Nephron (organoid): ENCODE measurements around the gene UBAC2.

Experiments used
- H3K27ac Mint-ChIP-seq, 3 experiments: 2 replicates each; pipeline ENCODE4 v1.8.0; 2020; ENCODE audit warnings: mixed read lengths in 3 of 3, mild to moderate bottlenecking in 2 of 3, moderate library complexity in 1 of 3
- H3K27me3 Mint-ChIP-seq: 2 replicates; pipeline ENCODE4 v1.8.0; 2021; ENCODE audit warnings: low read depth, mild to moderate bottlenecking, moderate library complexity, mixed read lengths
- H3K36me3 Mint-ChIP-seq: 2 replicates; pipeline ENCODE4 v1.8.0; 2020; ENCODE audit warnings: low read depth, mixed read lengths
- H3K4me1 Mint-ChIP-seq: 2 replicates; pipeline ENCODE4 v1.8.0; 2020; ENCODE audit warnings: mixed read lengths
- H3K4me3 Mint-ChIP-seq, 3 experiments: 2 replicates each; pipeline ENCODE4 v1.8.0; 2020; ENCODE audit warnings: mild to moderate bottlenecking in 3 of 3, mixed read lengths in 3 of 3, moderate library complexity in 2 of 3
- H3K9me3 Mint-ChIP-seq: 2 replicates; pipeline ENCODE4 v1.8.0; 2020; ENCODE audit warnings: mixed read lengths
- TF ChIP-seq, protein P1 (sequence below), 3 experiments: fragments of 200-600 bp; sonication (generic); IDR thresholded peaks; one replicate each; pipeline ENCODE4 v1.5.0; 2021; ENCODE audit warnings: antibody characterized with exemption in 3 of 3; ENCODE audit not compliant: unreplicated experiment in 3 of 3

Gene UBAC2

DNA sequence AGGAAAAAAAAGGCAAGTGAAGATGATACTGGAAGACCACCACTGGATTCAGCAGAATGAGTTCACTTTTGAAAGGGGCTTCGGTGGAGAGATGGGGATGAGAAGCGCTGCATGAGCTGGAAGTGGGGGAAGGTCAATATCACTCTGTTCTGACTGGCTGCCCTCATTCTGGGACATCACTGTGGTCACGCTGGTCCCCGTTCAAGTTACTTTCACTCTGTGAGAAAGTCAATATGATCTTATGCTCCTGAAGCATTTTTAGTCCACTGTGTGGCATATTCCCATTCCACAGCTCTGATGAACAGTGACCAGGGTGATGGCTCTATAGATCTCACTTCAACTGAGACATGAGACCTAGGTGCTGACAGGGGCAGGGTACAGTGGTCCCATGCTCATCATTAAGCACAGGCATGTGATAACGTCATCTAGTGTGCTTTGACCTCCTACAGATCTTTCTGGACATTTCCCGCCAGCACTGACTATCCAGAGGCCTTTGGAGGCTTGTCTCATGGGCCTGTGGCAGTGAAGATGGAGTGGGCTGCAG is 146.8 kb downstream of the UBAC2 start:
- no peak overlapping the region for H3K27ac Mint-ChIP-seq
- H3K36me3 Mint-ChIP-seq = peaks cover 66% of the 10 kb centered on the region
- H3K4me1 Mint-ChIP-seq = peaks cover 5% of the 10 kb centered on the region
- no peaks in the 10 kb centered on the region for H3K9me3 Mint-ChIP-seq
- no peak overlapping the region for H3K4me3 Mint-ChIP-seq
- TF ChIP-seq, protein P1, sequence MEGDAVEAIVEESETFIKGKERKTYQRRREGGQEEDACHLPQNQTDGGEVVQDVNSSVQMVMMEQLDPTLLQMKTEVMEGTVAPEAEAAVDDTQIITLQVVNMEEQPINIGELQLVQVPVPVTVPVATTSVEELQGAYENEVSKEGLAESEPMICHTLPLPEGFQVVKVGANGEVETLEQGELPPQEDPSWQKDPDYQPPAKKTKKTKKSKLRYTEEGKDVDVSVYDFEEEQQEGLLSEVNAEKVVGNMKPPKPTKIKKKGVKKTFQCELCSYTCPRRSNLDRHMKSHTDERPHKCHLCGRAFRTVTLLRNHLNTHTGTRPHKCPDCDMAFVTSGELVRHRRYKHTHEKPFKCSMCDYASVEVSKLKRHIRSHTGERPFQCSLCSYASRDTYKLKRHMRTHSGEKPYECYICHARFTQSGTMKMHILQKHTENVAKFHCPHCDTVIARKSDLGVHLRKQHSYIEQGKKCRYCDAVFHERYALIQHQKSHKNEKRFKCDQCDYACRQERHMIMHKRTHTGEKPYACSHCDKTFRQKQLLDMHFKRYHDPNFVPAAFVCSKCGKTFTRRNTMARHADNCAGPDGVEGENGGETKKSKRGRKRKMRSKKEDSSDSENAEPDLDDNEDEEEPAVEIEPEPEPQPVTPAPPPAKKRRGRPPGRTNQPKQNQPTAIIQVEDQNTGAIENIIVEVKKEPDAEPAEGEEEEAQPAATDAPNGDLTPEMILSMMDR (IDR thresholded peaks at IDR 0.05; ENCODE audit: unreplicated experiment in 3 of 3) = no peak
- H3K27me3 Mint-ChIP-seq = no peaks in the 10 kb centered on the region

DNA sequence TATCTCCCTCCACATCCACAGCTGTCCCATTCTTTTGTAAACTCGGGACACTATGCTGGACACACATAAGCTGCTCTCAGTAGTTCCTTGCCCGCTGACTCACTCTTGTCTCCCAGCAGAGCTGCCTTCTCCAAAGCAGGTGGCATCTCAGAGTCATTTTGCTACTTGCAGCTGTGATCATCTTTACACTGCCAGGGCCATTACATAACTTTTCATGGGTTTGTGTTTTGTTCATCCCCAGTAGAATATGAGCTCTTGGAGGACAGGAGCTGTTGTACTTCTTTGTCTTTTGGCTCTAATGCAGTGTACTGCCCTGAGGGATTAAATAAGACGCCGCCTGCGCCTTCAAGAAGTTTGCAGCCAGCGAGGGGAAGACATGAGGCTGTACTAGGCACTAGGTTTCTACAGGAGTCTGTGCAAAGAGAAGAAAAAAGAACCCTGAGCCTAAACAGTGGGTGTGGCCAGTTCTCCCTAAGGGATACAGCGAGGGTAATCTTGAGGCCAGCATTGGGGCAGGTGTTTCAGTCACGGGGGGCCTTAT is 147.3 kb downstream of the UBAC2 start:
- H3K27ac Mint-ChIP-seq = no peak overlapping the region
- H3K9me3 Mint-ChIP-seq = no peaks in the 10 kb centered on the region
- H3K27me3 Mint-ChIP-seq = no peaks in the 10 kb centered on the region
- no peak overlapping the region for H3K4me3 Mint-ChIP-seq
- peaks cover 5% of the 10 kb centered on the region for H3K4me1 Mint-ChIP-seq
- H3K36me3 Mint-ChIP-seq = peaks cover 68% of the 10 kb centered on the region
- TF ChIP-seq, protein P1 (IDR thresholded peaks at IDR 0.05; ENCODE audit: unreplicated experiment in 3 of 3) = no peak

DNA sequence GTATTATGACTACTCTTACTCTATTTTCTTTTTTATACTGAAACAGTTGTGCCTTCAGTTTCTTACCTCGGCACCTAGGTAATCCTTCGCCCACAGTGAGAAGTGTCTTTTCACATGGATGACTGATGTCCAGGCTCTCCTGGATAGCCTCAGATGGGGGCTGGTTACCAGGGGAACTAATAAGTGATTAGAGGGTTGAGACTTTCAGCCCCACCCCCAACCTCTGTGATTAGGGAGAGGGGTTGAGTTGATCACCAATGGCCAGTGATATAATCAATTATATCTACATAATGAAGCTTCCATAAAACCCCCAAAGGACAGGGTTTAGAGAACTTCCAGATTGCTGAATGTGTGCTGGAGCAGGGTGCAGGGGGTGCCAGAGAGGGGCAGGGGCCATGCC is 149.5 kb downstream of the UBAC2 start:
- Mint-ChIP-seq H3K9me3 (no peaks in the 10 kb centered on the region), H3K4me3 (no peak overlapping the region), H3K27ac (no peak overlapping the region), H3K36me3 (peaks cover 70% of the 10 kb centered on the region), H3K27me3 (peaks cover 4% of the 10 kb centered on the region), H3K4me1 (peaks cover 5% of the 10 kb centered on the region)
- TF ChIP-seq, protein P1 (IDR thresholded peaks at IDR 0.05; ENCODE audit: unreplicated experiment in 3 of 3) = no peak

DNA sequence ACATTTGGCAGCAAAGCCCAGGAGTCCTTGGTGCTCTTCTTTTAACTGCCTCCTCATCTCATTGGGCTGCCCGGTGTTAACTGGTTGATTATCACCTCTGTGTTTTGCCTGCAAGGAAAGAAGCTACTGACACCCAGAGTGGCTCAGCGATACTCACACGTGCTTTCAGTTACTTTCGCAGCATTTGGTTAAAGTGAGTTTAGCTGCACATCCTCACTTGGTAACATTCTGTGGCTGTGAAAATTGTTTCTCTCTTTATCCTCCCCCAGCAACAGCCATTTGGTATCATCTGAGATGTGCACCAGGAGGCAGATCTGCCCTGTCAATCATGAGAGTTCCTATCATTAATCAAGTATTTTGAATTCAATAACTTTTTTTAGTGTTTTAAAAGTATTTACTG is 151.1 kb downstream of the UBAC2 start:
- no peaks in the 10 kb centered on the region for H3K9me3 Mint-ChIP-seq
- H3K27me3 Mint-ChIP-seq = peaks cover 4% of the 10 kb centered on the region
- peaks cover 64% of the 10 kb centered on the region for H3K36me3 Mint-ChIP-seq
- no peak overlapping the region for H3K4me3 Mint-ChIP-seq
- peaks cover 14% of the 10 kb centered on the region for H3K4me1 Mint-ChIP-seq
- no peak overlapping the region for H3K27ac Mint-ChIP-seq
- TF ChIP-seq, protein P1 (IDR thresholded peaks at IDR 0.05; ENCODE audit: unreplicated experiment in 3 of 3) = no peak

DNA sequence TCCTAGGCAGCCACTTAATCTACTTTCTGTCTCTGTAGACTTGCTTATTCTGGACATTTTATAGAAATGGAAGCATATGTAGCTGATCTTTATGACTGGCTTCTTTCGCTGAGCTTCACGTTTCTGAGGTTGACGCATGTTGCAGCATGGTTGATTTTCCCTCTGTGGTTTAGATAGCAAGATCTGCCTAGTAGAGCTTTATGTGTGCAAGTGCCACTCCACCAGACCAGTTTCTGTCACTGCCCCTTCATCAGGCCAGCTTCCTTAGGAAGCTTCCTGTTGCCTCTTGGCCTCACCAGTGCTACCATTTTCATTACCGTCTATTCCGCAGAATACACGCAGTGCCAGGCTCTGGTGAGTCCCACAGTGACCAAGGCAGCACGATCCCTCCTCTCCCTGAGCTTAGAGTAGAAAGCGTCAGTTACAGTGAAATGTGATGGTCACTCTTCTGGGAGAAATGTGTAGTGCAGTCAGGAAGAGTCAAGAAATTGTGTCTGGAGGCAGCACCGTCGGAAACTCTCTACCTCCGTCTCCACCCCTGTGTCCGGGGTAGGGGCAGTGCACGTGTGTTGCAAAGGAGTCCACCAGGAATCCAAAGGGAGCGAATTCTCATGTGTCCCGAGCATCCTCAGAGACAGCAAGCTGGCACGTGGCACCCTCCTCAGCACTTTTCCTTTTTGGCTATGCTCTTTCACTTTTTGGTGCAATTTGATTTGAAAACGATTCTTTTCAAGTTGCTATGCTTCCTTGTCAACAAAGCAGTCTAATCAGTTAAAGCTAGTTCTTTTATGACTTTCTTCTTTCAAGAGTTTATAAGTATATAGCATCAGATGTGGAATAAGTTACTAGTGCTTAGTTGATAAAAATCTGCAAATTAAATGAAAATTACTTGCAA is 151.9 kb downstream of the UBAC2 start:
- Mint-ChIP-seq H3K27me3 (peaks cover 4% of the 10 kb centered on the region), H3K4me3 (no peak overlapping the region), H3K9me3 (no peaks in the 10 kb centered on the region), H3K36me3 (peaks cover 64% of the 10 kb centered on the region), H3K4me1 (peaks cover 18% of the 10 kb centered on the region), H3K27ac (no peak overlapping the region)
- TF ChIP-seq, protein P1 (IDR thresholded peaks at IDR 0.05; ENCODE audit: unreplicated experiment in 3 of 3) = no peak
